ENCODE data around the gene DHDH. TPM values are rescaled to one million over a fixed set of nuclear protein-coding genes. Genes with fewer than 3 reads are reported as not detected.

Gene DHDH
- total RNA-seq, 1 experiment from 2014 or later, result not detected

- DNase-seq, result no peak
- H3K27me3 ChIP-seq (ENCODE audit: control insufficient read depth, insufficient read depth, low read length), result no peaks in the 10 kb centered on the region
- H3K4me3 ChIP-seq (ENCODE audit: insufficient read depth, low read depth, low read length), result peak overlapping the region; percentile 47
- peaks cover 20% of the 10 kb centered on the region for H3K36me3 ChIP-seq (replicated peaks; ENCODE audit: control insufficient read depth, insufficient read depth, low read length)
Observed at GRCh38 chr19:48964205-48965039, 30.9 kb downstream of the DHDH start.

- H3K4me3 ChIP-seq (ENCODE audit: insufficient read depth, low read depth, low read length), result peak within 1 kb of the TSS; percentile 89
- DNase-seq, result peak; percentile 99
- no peaks in the 10 kb centered on the region for H3K27me3 ChIP-seq (ENCODE audit: control insufficient read depth, insufficient read depth, low read length)
- peaks cover 22% of the 10 kb centered on the region for H3K36me3 ChIP-seq (replicated peaks; ENCODE audit: control insufficient read depth, insufficient read depth, low read length)
Observed at GRCh38 chr19:48965040-48965805, 31.7 kb downstream of the DHDH start, which contains the start of gene FTL. Gene FTL (plus strand): TSS chr19:48965309. CDS start chr19:48965508, 199 bp downstream.

GRCh38 chr19:48965806-48966540, 32.5 kb downstream of the DHDH start:
- peaks cover 19% of the 10 kb centered on the region for H3K36me3 ChIP-seq (replicated peaks; ENCODE audit: control insufficient read depth, insufficient read depth, low read length)
- H3K27me3 ChIP-seq (ENCODE audit: control insufficient read depth, insufficient read depth, low read length), result no peaks in the 10 kb centered on the region
- peak; percentile 73 for DNase-seq
- H3K4me3 ChIP-seq (ENCODE audit: insufficient read depth, low read depth, low read length), result peak overlapping the region; percentile 89

- H3K4me3 ChIP-seq (ENCODE audit: insufficient read depth, low read depth, low read length), result peak overlapping the region; percentile 89
- no peaks in the 10 kb centered on the region for H3K27me3 ChIP-seq (ENCODE audit: control insufficient read depth, insufficient read depth, low read length)
- DNase-seq, result no peak
- peaks cover 17% of the 10 kb centered on the region for H3K36me3 ChIP-seq (replicated peaks; ENCODE audit: control insufficient read depth, insufficient read depth, low read length)
Observed at GRCh38 chr19:48966541-48967345, 33.2 kb downstream of the DHDH start.

DNA sequence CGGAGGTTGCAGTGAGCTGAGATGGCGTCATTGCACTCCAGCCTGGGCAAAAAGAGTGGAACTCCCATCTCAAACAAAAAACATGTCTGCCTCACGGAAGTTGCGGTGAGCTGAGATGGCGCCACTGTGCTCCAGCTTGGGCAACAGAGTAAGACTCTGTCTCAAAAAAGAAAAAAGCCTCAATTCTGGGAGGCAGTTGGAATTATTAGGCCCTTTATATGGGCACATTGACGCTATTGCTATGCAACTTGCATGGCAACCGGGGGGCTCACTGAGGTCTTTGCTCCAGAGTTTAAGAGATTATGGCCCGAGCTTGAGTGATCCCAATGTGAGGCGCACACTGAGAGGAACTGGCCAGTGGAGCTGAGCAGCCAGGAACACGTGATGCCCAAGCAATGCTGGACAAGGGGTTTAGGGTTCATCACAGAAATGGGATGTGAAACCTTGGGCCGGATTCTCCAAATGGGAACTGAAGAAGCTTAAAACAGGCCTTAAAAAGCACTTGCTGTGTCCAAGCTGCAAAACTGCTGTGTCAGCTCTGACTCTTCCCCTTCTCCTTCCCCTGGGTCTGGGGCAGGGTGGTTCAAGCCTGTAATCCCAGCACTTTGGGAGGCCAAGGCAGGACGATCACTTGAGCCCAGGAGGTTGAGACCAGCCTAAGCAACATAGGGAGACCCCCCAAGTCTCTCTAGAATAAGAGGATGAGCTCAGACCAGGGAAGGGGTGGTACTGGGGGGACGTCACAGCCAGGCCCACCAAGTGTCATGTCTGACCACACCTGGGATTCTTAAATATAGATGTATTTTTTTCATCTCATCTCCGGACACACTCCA, 34.1 kb downstream of the DHDH start:
- Histone ChIP-seq H3K27me3 (ENCODE audit: control insufficient read depth, insufficient read depth, low read length) (no peaks in the 10 kb centered on the region), H3K36me3 (replicated peaks; ENCODE audit: control insufficient read depth, insufficient read depth, low read length) (peaks cover 17% of the 10 kb centered on the region), H3K4me3 (ENCODE audit: insufficient read depth, low read depth, low read length) (no peak overlapping the region)
- peak; percentile 34 for DNase-seq

DNA sequence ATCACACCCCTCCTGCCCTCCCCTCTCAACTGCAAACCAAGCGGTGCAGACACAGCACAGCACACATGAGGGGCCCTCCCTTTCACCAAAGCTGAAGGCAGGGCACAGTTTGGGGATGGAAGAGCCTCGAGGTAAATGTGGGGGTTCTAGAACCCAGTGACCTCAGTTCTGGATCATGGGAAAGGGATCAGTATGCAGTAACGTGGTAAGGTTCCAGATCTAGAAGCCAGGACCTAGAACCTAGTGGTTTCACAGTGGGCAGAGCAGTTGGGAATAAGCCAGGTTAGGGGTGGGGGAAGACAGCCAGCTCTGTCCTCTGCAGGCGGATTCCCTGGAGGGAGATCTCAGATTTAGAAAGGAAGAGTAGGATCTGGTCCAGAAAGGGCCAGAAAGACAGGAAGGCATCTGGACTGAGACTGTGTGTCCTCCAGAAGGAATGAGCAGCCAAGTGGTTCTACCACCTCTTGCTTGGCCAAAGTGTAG, 34.7 kb downstream of the DHDH start:
- Histone ChIP-seq H3K4me3 (ENCODE audit: insufficient read depth, low read depth, low read length) (no peak overlapping the region), H3K36me3 (replicated peaks; ENCODE audit: control insufficient read depth, insufficient read depth, low read length) (peaks cover 17% of the 10 kb centered on the region), H3K27me3 (ENCODE audit: control insufficient read depth, insufficient read depth, low read length) (no peaks in the 10 kb centered on the region)
- no peak for DNase-seq

DNA sequence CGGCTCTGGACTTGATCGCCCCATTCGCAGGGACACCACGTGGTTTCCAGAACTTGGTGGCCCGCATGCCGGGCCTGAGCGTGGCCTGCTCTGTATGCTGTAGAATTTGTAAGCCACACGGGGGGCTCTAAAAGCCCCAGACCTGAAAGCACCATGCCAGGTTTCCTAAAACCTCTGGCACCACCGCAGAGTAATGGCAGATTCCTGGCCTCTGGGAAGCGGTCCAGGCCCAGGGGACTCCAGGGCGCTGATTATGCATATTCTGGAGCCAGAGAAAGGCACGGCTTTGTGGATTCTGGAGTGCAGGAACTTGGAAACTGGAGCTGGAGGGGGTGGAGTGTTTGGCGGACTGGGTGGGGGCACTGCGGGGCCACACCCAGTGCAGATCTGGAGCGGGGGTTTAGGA, 35.3 kb downstream of the DHDH start:
- Histone ChIP-seq H3K4me3 (ENCODE audit: insufficient read depth, low read depth, low read length) (no peak overlapping the region), H3K36me3 (replicated peaks; ENCODE audit: control insufficient read depth, insufficient read depth, low read length) (peaks cover 19% of the 10 kb centered on the region), H3K27me3 (ENCODE audit: control insufficient read depth, insufficient read depth, low read length) (no peaks in the 10 kb centered on the region)
- no peak for DNase-seq

- Histone ChIP-seq H3K27me3 (ENCODE audit: control insufficient read depth, insufficient read depth, low read length) (no peaks in the 10 kb centered on the region), H3K4me3 (ENCODE audit: insufficient read depth, low read depth, low read length) (no peak overlapping the region), H3K36me3 (replicated peaks; ENCODE audit: control insufficient read depth, insufficient read depth, low read length) (peaks cover 25% of the 10 kb centered on the region)
- peak; percentile 85 for DNase-seq
Observed at GRCh38 chr19:48969276-48970138, 36.0 kb downstream of the DHDH start.

DNA sequence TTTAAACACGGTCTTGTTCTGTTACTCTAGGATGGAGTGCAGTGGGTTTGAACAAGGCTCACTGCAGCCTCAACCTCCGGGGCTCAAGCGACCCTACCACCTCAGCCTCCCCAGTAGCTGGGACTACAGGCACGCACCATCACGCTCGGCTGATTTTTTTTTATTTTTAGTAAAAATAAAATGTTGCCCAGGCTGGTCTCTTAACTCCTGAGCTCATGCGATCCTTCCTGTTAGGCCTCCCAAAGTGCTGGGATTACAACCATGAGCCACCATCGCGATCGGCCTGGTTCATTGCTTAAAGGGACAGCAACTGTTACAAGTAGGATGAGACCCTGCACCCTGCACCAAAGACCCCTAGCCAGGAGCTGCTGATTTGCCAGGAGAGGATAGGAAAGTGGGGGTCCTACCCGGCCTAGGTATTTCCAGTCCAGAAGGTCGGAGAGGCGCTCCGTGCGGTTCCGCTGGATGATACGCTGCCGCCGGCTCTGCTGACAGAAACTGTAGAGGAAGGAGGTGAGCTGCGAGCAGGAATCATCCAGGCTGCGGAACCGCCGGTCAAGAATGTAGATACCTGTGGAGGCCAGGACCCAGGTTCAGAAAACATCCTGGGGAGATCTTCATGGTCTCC, 36.8 kb downstream of the DHDH start:
- Histone ChIP-seq H3K36me3 (replicated peaks; ENCODE audit: control insufficient read depth, insufficient read depth, low read length) (peaks cover 25% of the 10 kb centered on the region), H3K4me3 (ENCODE audit: insufficient read depth, low read depth, low read length) (no peak overlapping the region), H3K27me3 (ENCODE audit: control insufficient read depth, insufficient read depth, low read length) (no peaks in the 10 kb centered on the region)
- no peak for DNase-seq

DNA sequence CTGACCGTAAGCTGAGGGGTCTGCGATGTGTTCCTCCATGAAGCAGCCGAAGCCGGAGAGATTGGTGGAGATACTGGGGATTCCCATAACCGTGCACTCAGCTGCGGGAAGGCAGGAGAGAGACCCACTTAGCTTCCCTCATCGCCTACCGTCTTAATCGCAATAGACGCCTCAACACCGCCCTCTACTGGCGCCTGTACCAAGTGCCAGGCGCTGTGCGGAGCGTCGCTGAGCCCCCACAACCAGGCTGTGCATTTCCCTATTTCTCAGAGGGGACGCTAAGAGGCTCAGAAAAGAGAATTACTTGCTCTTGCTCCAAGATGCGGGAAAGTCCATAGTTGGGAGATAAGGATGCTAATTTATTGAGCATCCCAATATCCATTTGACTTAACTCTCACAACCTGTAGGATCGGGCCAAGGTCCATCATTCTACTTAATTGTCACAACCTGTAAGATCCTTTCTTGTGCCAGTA, 37.5 kb downstream of the DHDH start:
- DNase-seq, result peak; percentile 92
- H3K36me3 ChIP-seq (replicated peaks; ENCODE audit: control insufficient read depth, insufficient read depth, low read length), result peaks cover 23% of the 10 kb centered on the region
- no peaks in the 10 kb centered on the region for H3K27me3 ChIP-seq (ENCODE audit: control insufficient read depth, insufficient read depth, low read length)
- H3K4me3 ChIP-seq (ENCODE audit: insufficient read depth, low read depth, low read length), result no peak overlapping the region

DNA sequence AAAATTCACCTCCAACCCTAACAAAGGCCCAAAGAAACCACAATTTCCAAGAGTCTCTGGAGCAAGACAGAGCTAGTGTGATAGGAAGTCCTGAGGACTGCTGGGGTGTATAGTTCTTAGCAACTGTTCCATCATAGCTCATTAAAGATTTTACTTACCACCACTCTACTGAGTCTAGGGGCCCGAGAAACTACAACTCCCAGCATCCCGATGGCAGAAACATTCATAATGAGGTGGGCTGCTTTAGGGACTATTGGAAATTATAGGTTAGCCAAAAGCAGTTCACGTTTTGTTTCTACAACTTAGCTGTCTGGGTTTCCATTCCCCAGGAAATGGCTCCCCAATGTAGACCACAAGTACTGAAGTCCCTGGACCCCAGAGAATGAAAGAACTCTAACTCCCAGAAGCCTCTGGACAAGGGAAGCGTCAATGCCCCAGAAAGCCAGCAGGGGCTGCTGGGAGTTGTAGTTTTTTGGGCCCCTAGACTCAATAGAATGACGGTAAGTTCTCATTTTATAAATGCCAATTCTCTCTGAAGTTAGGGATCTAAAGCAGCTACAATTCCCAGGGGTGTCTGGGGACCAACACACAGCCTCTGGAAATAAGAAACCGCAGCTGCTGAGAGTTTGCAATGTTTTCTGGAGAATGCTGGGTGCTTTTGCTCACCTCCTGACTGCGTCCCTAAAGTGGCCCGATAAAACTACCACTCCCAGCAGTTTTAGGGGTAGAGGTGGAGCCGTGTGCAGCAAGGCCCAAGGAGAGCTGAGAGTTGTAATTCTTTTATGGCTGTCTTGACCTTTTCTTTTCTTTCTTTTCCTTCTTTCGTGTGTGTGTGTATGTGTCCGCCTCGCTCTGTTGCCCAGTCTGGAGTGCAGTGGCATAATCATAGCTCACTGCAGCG, 42.7 kb downstream of the DHDH start:
- Histone ChIP-seq H3K27me3 (ENCODE audit: control insufficient read depth, insufficient read depth, low read length) (no peaks in the 10 kb centered on the region), H3K36me3 (replicated peaks; ENCODE audit: control insufficient read depth, insufficient read depth, low read length) (peaks cover 12% of the 10 kb centered on the region), H3K4me3 (ENCODE audit: insufficient read depth, low read depth, low read length) (no peak overlapping the region)
- peak; percentile 83 for DNase-seq
